HG03565 (cell line): ENCODE measurements around the gene LEPR.
"Not testable (repeated sequence)": the region's sequence is repeated elsewhere in the genome, so short reads cannot be mapped to it uniquely, and the experiment has no call there.

Source experiments
- ATAC-seq: cut with Tn5 transposase; IDR thresholded peaks from one replicate; pipeline ENCODE4 v1.9.1; 2021; ENCODE audit warnings: mild to moderate bottlenecking, moderate library complexity; ENCODE audit not compliant: unreplicated experiment

Gene LEPR

GRCh38 chr1:65420590-65421350 is at the start of gene LEPR, which contains the start of gene LEPROT:
Gene LEPR (plus strand): TSS chr1:65420668. CDS start chr1:65565566, 144,898 bp downstream.
Gene LEPROT (plus strand): TSS chr1:65420668. CDS start chr1:65420725, 57 bp downstream.
- ATAC-seq = no peak

GRCh38 chr1:65371544-65371943 is 48.9 kb upstream of the LEPR start:
- no peak for ATAC-seq

- no peak for ATAC-seq
These were observed 47.9 kb upstream of the LEPR start for GRCh38 chr1:65372557-65372956.

GRCh38 chr1:65377496-65378246 is 42.8 kb upstream of the LEPR start:
- no peak for ATAC-seq

GRCh38 chr1:65378247-65378946 is 42.1 kb upstream of the LEPR start:
- no peak for ATAC-seq

GRCh38 chr1:65384426-65384825 is 36.0 kb upstream of the LEPR start:
- ATAC-seq = not testable (repeated sequence)

GRCh38 chr1:65386439-65386838 is 34.0 kb upstream of the LEPR start:
- no peak for ATAC-seq

GRCh38 chr1:65387821-65388220 is 32.6 kb upstream of the LEPR start:
- no peak for ATAC-seq

GRCh38 chr1:65388908-65389695 is 31.4 kb upstream of the LEPR start:
- no peak for ATAC-seq

- no peak for ATAC-seq
These were observed 28.0 kb upstream of the LEPR start for GRCh38 chr1:65392497-65392896.

GRCh38 chr1:65393347-65393746 is 27.1 kb upstream of the LEPR start:
- peak; percentile 97 for ATAC-seq

GRCh38 chr1:65393928-65394327 is 26.5 kb upstream of the LEPR start:
- no peak for ATAC-seq

- no peak for ATAC-seq
These were observed 24.4 kb upstream of the LEPR start for GRCh38 chr1:65395887-65396612.

- no peak for ATAC-seq
These were observed 22.4 kb upstream of the LEPR start for GRCh38 chr1:65398083-65398482.

- ATAC-seq = no peak
These were observed 21.5 kb upstream of the LEPR start for GRCh38 chr1:65399003-65399402.

GRCh38 chr1:65401612-65402011 is 18.9 kb upstream of the LEPR start:
- ATAC-seq = no peak

GRCh38 chr1:65404941-65405340 is 15.5 kb upstream of the LEPR start:
- no peak for ATAC-seq

GRCh38 chr1:65407877-65408276 is 12.6 kb upstream of the LEPR start:
- ATAC-seq = no peak

GRCh38 chr1:65409314-65409713 is 11.2 kb upstream of the LEPR start:
- no peak for ATAC-seq

GRCh38 chr1:65409816-65410326 is 10.6 kb upstream of the LEPR start:
- ATAC-seq = no peak
